ENCODE results near the gene ANKHD1. TPM values are rescaled to one million over a fixed set of nuclear protein-coding genes. Genes with fewer than 3 reads are reported as not detected.

Gene ANKHD1
- total RNA-seq, 4 donors from 2014 or later: 113 to 212 (median 164) TPM

- intact Hi-C loops (cut with DNase I; ENCODE audit: low total_unique reads): no loop called here
- no peak for DNase-seq
- WGBS, 2 donors (ENCODE audit: low coverage in 1 of 2): 53 to 75% methylated on average over 1 to 5 of the region's 5 CpGs
These were observed 141.3 kb downstream of the ANKHD1 start for GRCh38 chr5:140542972-140543371.

GRCh38 chr5:140544986-140545385, 143.4 kb downstream of the ANKHD1 start:
- Histone ChIP-seq H3K4me1 (peaks cover 29 to 50% (median 39%) of the 10 kb centered on the region in 4 donors), H3K9me3 (no peaks in the 10 kb centered on the region), H3K4me3 (no peak overlapping the region), H3K36me3 (peaks cover 0 to 23% (median 10%) of the 10 kb centered on the region in 4 donors), H3K27ac (peak overlapping the region in 3 of 4 donors; percentile 95 to 99 (median 98)), H3K27me3 (no peaks in the 10 kb centered on the region)
- no peak for DNase-seq
- TF ChIP-seq CTCF (IDR thresholded peaks at IDR 0.05): no peak
- TF ChIP-seq POLR2A (IDR thresholded peaks at IDR 0.05): no peak
- TF ChIP-seq POLR2AphosphoS5 (IDR thresholded peaks at IDR 0.05): no peak
- TF ChIP-seq EP300 (IDR thresholded peaks at IDR 0.05; ENCODE audit: low read depth): no peak
- intact Hi-C loops (cut with DNase I; ENCODE audit: low total_unique reads) (no loop called here), in situ Hi-C loops (cut with MboI; ENCODE audit: low pct_ligation_motif_present in 1 of 4, low pct_unique_long_range_greater_than_20kb in 1 of 4, low sequenced_read_pairs in 3 of 4) (no loop called here)
- 89 to 97% methylated on average over 3 to 7 of the region's 7 CpGs for WGBS, 2 donors (ENCODE audit: low coverage in 1 of 2)

More at GRCh38 chr5:140542972-140543371, 141.3 kb downstream of the ANKHD1 start:
- Histone ChIP-seq H3K4me1 (peaks cover 11 to 30% (median 20%) of the 10 kb centered on the region in 4 donors), H3K4me3 (no peak overlapping the region), H3K36me3 (peaks cover 0 to 43% (median 20%) of the 10 kb centered on the region in 4 donors), H3K27me3 (no peaks in the 10 kb centered on the region), H3K9me3 (no peaks in the 10 kb centered on the region), H3K27ac (peak overlapping the region; percentile 51 to 76 (median 65))
- in situ Hi-C loops (cut with MboI; ENCODE audit: low pct_ligation_motif_present in 1 of 4, low pct_unique_long_range_greater_than_20kb in 1 of 4, low sequenced_read_pairs in 3 of 4): no loop called here
- peak; percentile 13 for TF ChIP-seq POLR2A (IDR thresholded peaks at IDR 0.05)
- peak in 1 of 3 donors; percentile 31 for TF ChIP-seq POLR2AphosphoS5 (IDR thresholded peaks at IDR 0.05)
- no peak for TF ChIP-seq EP300 (IDR thresholded peaks at IDR 0.05; ENCODE audit: low read depth)

- DNase-seq: no peak
- H3K4me1 ChIP-seq: peaks cover 33 to 56% (median 39%) of the 10 kb centered on the region in 4 donors
- H3K27me3 ChIP-seq: no peaks in the 10 kb centered on the region
- in situ Hi-C loops (cut with MboI; ENCODE audit: low pct_ligation_motif_present in 1 of 4, low pct_unique_long_range_greater_than_20kb in 1 of 4, low sequenced_read_pairs in 3 of 4) (no loop called here), intact Hi-C loops (cut with DNase I; ENCODE audit: low total_unique reads) (no loop called here)
- WGBS, 2 donors (ENCODE audit: low coverage in 1 of 2): 96 to 98% methylated on average over 4 to 10 of the region's 10 CpGs
- TF ChIP-seq EP300 (IDR thresholded peaks at IDR 0.05; ENCODE audit: low read depth): no peak
- no peak for TF ChIP-seq POLR2A (IDR thresholded peaks at IDR 0.05)
- TF ChIP-seq CTCF (IDR thresholded peaks at IDR 0.05): no peak
- no peak for TF ChIP-seq POLR2AphosphoS5 (IDR thresholded peaks at IDR 0.05)
- no peak overlapping the region for H3K4me3 ChIP-seq
- H3K36me3 ChIP-seq: peaks cover 0 to 17% (median 8%) of the 10 kb centered on the region in 4 donors
- no peaks in the 10 kb centered on the region for H3K9me3 ChIP-seq
- H3K27ac ChIP-seq: peak overlapping the region in 3 of 4 donors; percentile 95 to 99 (median 98)
These were observed 144.0 kb downstream of the ANKHD1 start for GRCh38 chr5:140545606-140546005.

GRCh38 chr5:140546851-140547507, 145.3 kb downstream of the ANKHD1 start:
- peaks cover 33 to 57% (median 39%) of the 10 kb centered on the region in 4 donors for H3K4me1 ChIP-seq
- in situ Hi-C loops (cut with MboI; ENCODE audit: low pct_ligation_motif_present in 1 of 4, low pct_unique_long_range_greater_than_20kb in 1 of 4, low sequenced_read_pairs in 3 of 4) (no loop called here), intact Hi-C loops (cut with DNase I; ENCODE audit: low total_unique reads) (no loop called here)
- peaks cover 0 to 19% (median 4%) of the 10 kb centered on the region in 4 donors for H3K36me3 ChIP-seq
- peak overlapping the region; percentile 94 to 99 (median 96) for H3K27ac ChIP-seq
- TF ChIP-seq EP300 (IDR thresholded peaks at IDR 0.05; ENCODE audit: low read depth): no peak
- TF ChIP-seq POLR2A (IDR thresholded peaks at IDR 0.05): no peak
- no peak for TF ChIP-seq POLR2AphosphoS5 (IDR thresholded peaks at IDR 0.05)
- no peak for TF ChIP-seq CTCF (IDR thresholded peaks at IDR 0.05)
- H3K27me3 ChIP-seq: no peaks in the 10 kb centered on the region
- H3K4me3 ChIP-seq: peak overlapping the region in 2 of 4 donors; percentile 34 to 54
- H3K9me3 ChIP-seq: no peaks in the 10 kb centered on the region
- peak; percentile 58 for DNase-seq
- WGBS, 2 donors (ENCODE audit: low coverage in 1 of 2): 38% methylated on average over 13 of the region's 13 CpGs; no CpG with 5 or more reads in 1 of the 2 donors

Data from transverse colon (tissue), 4 donors.